GM12878 (cell line): ENCODE data around the gene CFDP1. TPM values are rescaled to one million over a fixed set of nuclear protein-coding genes. Genes with fewer than 3 reads are reported as not detected.

Source experiments
- ETV6 ChIP-seq, 2 experiments: fragments of 450-650 bp in 1 of 2; IDR thresholded peaks in 1 of 2; conservative IDR thresholded peaks in 1 of 2; 2 replicates each; pipeline ENCODE4 v1.6.1; 2014; ENCODE audit warnings: antibody characterized with exemption in 1 of 2, borderline replicate concordance in 1 of 2, low read depth in 1 of 2, mild to moderate bottlenecking in 1 of 2, moderate library complexity in 1 of 2
- FOXK2 ChIP-seq: fragments of 450-650 bp; IDR thresholded peaks from 2 replicates; pipeline ENCODE4 v1.6.1; 2017; ENCODE audit warnings: mild to moderate bottlenecking, moderate library complexity
- NR2C1 ChIP-seq: fragments of 450-650 bp; IDR thresholded peaks from 2 replicates; pipeline ENCODE4 v1.6.1; 2017; ENCODE audit warnings: antibody characterized with exemption, mild to moderate bottlenecking, moderate library complexity
- ZNF384 ChIP-seq: IDR thresholded peaks from 2 replicates; pipeline ENCODE4 v1.6.1; 2012; ENCODE audit warnings: low read depth, mild to moderate bottlenecking, low read length, improper control_type of control experiment, borderline replicate concordance
- ZSCAN29 ChIP-seq: fragments of 450-650 bp; IDR thresholded peaks from 2 replicates; pipeline ENCODE4 v1.6.1; 2017; ENCODE audit warnings: mild to moderate bottlenecking, moderate library complexity
- polyA plus RNA-seq, 11 experiments: library from polyadenylated mRNA; depleted of rRNA in 4 of 11; unstranded in 6 of 11; stranded (reverse) in 5 of 11; fragments of >200 nt; fragmentation: Nextera tagmentation in 4 of 11; fragmentation: Illumina TruSeq in 1 of 11; extraction: Ambion mirVana in 4 of 11; extraction: Trizol in 1 of 11; gene quantifications; 1 replicate in 1 of 11; 2 replicates in 10 of 11; pipeline versions ENCODE4 v1.2.1 to v1.2.3, GENCODE V29; 2011 to 2016; ENCODE audit warnings: inconsistent platforms in 2 of 11, missing spikeins in 2 of 11, low read depth in 1 of 11
- total RNA-seq, 4 experiments: library from RNA; depleted of rRNA in 3 of 4; stranded (reverse); fragments of >200 nt in 3 of 4; fragmentation: Illumina TruSeq in 1 of 4; extraction: Trizol in 1 of 4; gene quantifications; 2 replicates each; pipeline versions ENCODE4 v1.2.1 to v1.2.3, GENCODE V29; 2013 to 2021
- TF ChIP-seq, protein P1 (sequence below): fragments of 450-650 bp; IDR thresholded peaks from 2 replicates; pipeline ENCODE4 v1.6.1; 2017; ENCODE audit warnings: mild to moderate bottlenecking, moderate library complexity
- TF ChIP-seq, protein P2 (sequence below): fragments of 450-650 bp; IDR thresholded peaks from 2 replicates; pipeline ENCODE4 v1.6.1; 2017; ENCODE audit warnings: mild to moderate bottlenecking, low read depth, inconsistent platforms; ENCODE audit not compliant: poor library complexity, severe bottlenecking
- TF ChIP-seq, protein P3 (sequence below): fragments of 450-650 bp; IDR thresholded peaks from 2 replicates; pipeline ENCODE4 v1.6.1; 2017; ENCODE audit warnings: borderline replicate concordance

The CFDP1 gene
- total and polyA plus RNA-seq, 10 of the 15 experiments (the other 5 are each of a cell fraction or from before 2014, with no cell fraction given), result 22.3 to 64.8 (median 36.7) TPM

DNA sequence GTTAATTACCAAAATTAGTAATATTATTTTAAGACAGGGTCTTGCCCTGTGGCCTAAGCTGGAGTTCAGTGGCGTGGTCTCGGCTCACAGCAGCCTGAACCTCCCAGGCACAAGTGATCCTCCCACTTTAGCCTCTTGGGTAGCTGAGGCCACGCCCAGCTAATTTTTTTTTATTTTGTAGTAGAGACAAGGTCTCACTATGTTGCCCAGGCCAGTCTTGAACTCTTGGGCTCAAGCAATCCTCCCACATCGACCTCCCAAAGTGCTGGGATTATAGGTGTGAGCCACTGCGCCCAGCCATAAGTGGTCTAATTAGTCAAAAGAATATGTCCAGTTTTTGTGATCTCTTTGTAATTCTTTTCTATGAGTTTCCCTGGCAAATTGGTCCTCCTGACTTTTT, 12.0 kb upstream of the CFDP1 start (continued):
- no peak for TF ChIP-seq ZNF384
- TF ChIP-seq, protein P1, sequence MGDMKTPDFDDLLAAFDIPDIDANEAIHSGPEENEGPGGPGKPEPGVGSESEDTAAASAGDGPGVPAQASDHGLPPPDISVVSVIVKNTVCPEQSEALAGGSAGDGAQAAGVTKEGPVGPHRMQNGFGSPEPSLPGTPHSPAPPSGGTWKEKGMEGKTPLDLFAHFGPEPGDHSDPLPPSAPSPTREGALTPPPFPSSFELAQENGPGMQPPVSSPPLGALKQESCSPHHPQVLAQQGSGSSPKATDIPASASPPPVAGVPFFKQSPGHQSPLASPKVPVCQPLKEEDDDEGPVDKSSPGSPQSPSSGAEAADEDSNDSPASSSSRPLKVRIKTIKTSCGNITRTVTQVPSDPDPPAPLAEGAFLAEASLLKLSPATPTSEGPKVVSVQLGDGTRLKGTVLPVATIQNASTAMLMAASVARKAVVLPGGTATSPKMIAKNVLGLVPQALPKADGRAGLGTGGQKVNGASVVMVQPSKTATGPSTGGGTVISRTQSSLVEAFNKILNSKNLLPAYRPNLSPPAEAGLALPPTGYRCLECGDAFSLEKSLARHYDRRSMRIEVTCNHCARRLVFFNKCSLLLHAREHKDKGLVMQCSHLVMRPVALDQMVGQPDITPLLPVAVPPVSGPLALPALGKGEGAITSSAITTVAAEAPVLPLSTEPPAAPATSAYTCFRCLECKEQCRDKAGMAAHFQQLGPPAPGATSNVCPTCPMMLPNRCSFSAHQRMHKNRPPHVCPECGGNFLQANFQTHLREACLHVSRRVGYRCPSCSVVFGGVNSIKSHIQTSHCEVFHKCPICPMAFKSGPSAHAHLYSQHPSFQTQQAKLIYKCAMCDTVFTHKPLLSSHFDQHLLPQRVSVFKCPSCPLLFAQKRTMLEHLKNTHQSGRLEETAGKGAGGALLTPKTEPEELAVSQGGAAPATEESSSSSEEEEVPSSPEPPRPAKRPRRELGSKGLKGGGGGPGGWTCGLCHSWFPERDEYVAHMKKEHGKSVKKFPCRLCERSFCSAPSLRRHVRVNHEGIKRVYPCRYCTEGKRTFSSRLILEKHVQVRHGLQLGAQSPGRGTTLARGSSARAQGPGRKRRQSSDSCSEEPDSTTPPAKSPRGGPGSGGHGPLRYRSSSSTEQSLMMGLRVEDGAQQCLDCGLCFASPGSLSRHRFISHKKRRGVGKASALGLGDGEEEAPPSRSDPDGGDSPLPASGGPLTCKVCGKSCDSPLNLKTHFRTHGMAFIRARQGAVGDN, result no peak
- TF ChIP-seq, protein P2, sequence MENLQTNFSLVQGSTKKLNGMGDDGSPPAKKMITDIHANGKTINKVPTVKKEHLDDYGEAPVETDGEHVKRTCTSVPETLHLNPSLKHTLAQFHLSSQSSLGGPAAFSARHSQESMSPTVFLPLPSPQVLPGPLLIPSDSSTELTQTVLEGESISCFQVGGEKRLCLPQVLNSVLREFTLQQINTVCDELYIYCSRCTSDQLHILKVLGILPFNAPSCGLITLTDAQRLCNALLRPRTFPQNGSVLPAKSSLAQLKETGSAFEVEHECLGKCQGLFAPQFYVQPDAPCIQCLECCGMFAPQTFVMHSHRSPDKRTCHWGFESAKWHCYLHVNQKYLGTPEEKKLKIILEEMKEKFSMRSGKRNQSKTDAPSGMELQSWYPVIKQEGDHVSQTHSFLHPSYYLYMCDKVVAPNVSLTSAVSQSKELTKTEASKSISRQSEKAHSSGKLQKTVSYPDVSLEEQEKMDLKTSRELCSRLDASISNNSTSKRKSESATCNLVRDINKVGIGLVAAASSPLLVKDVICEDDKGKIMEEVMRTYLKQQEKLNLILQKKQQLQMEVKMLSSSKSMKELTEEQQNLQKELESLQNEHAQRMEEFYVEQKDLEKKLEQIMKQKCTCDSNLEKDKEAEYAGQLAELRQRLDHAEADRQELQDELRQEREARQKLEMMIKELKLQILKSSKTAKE, result no peak
- TF ChIP-seq, protein P3, sequence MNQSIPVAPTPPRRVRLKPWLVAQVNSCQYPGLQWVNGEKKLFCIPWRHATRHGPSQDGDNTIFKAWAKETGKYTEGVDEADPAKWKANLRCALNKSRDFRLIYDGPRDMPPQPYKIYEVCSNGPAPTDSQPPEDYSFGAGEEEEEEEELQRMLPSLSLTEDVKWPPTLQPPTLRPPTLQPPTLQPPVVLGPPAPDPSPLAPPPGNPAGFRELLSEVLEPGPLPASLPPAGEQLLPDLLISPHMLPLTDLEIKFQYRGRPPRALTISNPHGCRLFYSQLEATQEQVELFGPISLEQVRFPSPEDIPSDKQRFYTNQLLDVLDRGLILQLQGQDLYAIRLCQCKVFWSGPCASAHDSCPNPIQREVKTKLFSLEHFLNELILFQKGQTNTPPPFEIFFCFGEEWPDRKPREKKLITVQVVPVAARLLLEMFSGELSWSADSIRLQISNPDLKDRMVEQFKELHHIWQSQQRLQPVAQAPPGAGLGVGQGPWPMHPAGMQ, result no peak
- TF ChIP-seq NR2C1, result no peak
- no peak for TF ChIP-seq FOXK2
- TF ChIP-seq ZSCAN29, result no peak
- no peak for TF ChIP-seq ETV6 (conservative IDR thresholded peaks at IDR 0.05 in 1 of 2, IDR thresholded peaks at IDR 0.05 in 1 of 2; ENCODE audit: borderline replicate concordance in 1 of 2, low read depth in 1 of 2)
